ENCODE data around the gene TSPOAP1. TPM values are rescaled to one million over a fixed set of nuclear protein-coding genes. Genes with fewer than 3 reads are reported as not detected.

Gene TSPOAP1
- total RNA-seq, 3 donors from 2014 or later, result 2.6 to 42.1 (median 26.9) TPM

GRCh38 chr17:58303971-58304749 lies 24.4 kb downstream of the TSPOAP1 start:
- H3K4me1 ChIP-seq, result no peaks in the 10 kb centered on the region
- H3K36me3 ChIP-seq, result no peaks in the 10 kb centered on the region
- H3K27me3 ChIP-seq, result no peaks in the 10 kb centered on the region
- no peak overlapping the region for H3K27ac ChIP-seq
- TF ChIP-seq CTCF (IDR thresholded peaks at IDR 0.05), result peak; percentile 41 to 64 (median 52)
- TF ChIP-seq POLR2AphosphoS5 (IDR thresholded peaks at IDR 0.05), result no peak
- intact Hi-C loops (cut with DNase I; ENCODE audit: low total_unique reads), result loop anchor here (5.0 kb wide), 1 partner anchor 1047 kb away; the partner anchor contains the start of gene MSI2
- DNase-seq (ENCODE audit: low spot score in 2 of 2), result peak in 1 of 2 donors; percentile 15
- no peak overlapping the region for H3K4me3 ChIP-seq
- no peaks in the 10 kb centered on the region for H3K9me3 ChIP-seq

- intact Hi-C loops (cut with DNase I; ENCODE audit: low total_unique reads), result loop anchor here (5.0 kb wide), 1 partner anchor 1046 kb away; the partner anchor contains the start of gene MSI2
- H3K4me1 ChIP-seq, result no peaks in the 10 kb centered on the region
- H3K4me3 ChIP-seq, result no peak overlapping the region
- H3K36me3 ChIP-seq, result no peaks in the 10 kb centered on the region
- DNase-seq (ENCODE audit: low spot score in 2 of 2), result no peak
- H3K27me3 ChIP-seq, result no peaks in the 10 kb centered on the region
- TF ChIP-seq POLR2AphosphoS5 (IDR thresholded peaks at IDR 0.05), result no peak
- no peak for TF ChIP-seq CTCF (IDR thresholded peaks at IDR 0.05)
- H3K9me3 ChIP-seq, result no peaks in the 10 kb centered on the region
- no peak overlapping the region for H3K27ac ChIP-seq
These were observed 25.5 kb downstream of the TSPOAP1 start for GRCh38 chr17:58302919-58303585.

- H3K27ac ChIP-seq, result no peak overlapping the region
- H3K27me3 ChIP-seq, result no peaks in the 10 kb centered on the region
- no peaks in the 10 kb centered on the region for H3K36me3 ChIP-seq
- H3K4me1 ChIP-seq, result no peaks in the 10 kb centered on the region
- peak in 1 of 2 donors; percentile 11 for DNase-seq (ENCODE audit: low spot score in 2 of 2)
- no peak overlapping the region for H3K4me3 ChIP-seq
- intact Hi-C loops (cut with DNase I; ENCODE audit: low total_unique reads), result loop anchor here (5.0 kb wide), 1 partner anchor 1045 kb away; the partner anchor contains the start of gene MSI2
- H3K9me3 ChIP-seq, result no peaks in the 10 kb centered on the region
- TF ChIP-seq CTCF (IDR thresholded peaks at IDR 0.05) (no peak), POLR2AphosphoS5 (IDR thresholded peaks at IDR 0.05) (no peak), POLR2A (IDR thresholded peaks at IDR 0.05) (no peak)
These were observed 26.2 kb downstream of the TSPOAP1 start for GRCh38 chr17:58302171-58302918.

GRCh38 chr17:58301504-58302150 lies 27.0 kb downstream of the TSPOAP1 start:
- no peak overlapping the region for H3K27ac ChIP-seq
- H3K27me3 ChIP-seq, result no peaks in the 10 kb centered on the region
- H3K36me3 ChIP-seq, result no peaks in the 10 kb centered on the region
- intact Hi-C loops (cut with DNase I; ENCODE audit: low total_unique reads), result loop anchor here (5.0 kb wide), 1 partner anchor 1044 kb away; the partner anchor contains the start of gene MSI2
- H3K4me1 ChIP-seq, result no peaks in the 10 kb centered on the region
- DNase-seq (ENCODE audit: low spot score in 2 of 2), result peak in 1 of 2 donors; percentile 10
- no peak for TF ChIP-seq CTCF (IDR thresholded peaks at IDR 0.05)
- no peak for TF ChIP-seq POLR2AphosphoS5 (IDR thresholded peaks at IDR 0.05)
- TF ChIP-seq POLR2A (IDR thresholded peaks at IDR 0.05), result no peak
- H3K4me3 ChIP-seq, result no peak overlapping the region
- H3K9me3 ChIP-seq, result no peaks in the 10 kb centered on the region
